Mucosa of descending colon (tissue), 3 donors: ENCODE measurements around the gene CAPN13. TPM values are rescaled to one million over a fixed set of nuclear protein-coding genes. Genes with fewer than 3 reads are reported as not detected.

Experiments
- ATAC-seq: fragments of 200-7000 bp; cut with Tn5 transposase; one replicate; pipeline ENCODE4 v1.9.1; 2020; ENCODE audit warnings: mild to moderate bottlenecking, moderate library complexity
- DNase-seq, 3 donors: peaks; one replicate each; pipeline ENCODE4 v3.0.0-alpha.2; 2020
- H3K36me3 ChIP-seq: fragments of 200-600 bp; one replicate; pipeline ENCODE4 v1.8.0; 2021; ENCODE audit warnings: low read depth, mild to moderate bottlenecking
- H3K4me1 ChIP-seq: fragments of 200-600 bp; one replicate; pipeline ENCODE4 v1.8.0; 2021; ENCODE audit warnings: low read depth, mild to moderate bottlenecking
- H3K4me3 ChIP-seq: fragments of 200-600 bp; one replicate; pipeline ENCODE4 v1.8.0; 2021; ENCODE audit warnings: mild to moderate bottlenecking
- H3K9me3 ChIP-seq: fragments of 200-600 bp; one replicate; pipeline ENCODE4 v1.8.0; 2021; ENCODE audit warnings: mild to moderate bottlenecking
- CTCF ChIP-seq: fragments of 200-600 bp; IDR thresholded peaks from one replicate; pipeline ENCODE4 v1.8.0; 2022; ENCODE audit warnings: antibody characterized with exemption, mild to moderate bottlenecking
- intact Hi-C, 2 donors: fragments of 100-400 bp; cut with DNase I in 1 of 2; cut with micrococcal nuclease in 1 of 2; formaldehyde crosslinking; loops; one replicate each; pipeline versions ENCODE4 v1.11.0 to v1.11.1; 2022; cut with DNase I, micrococcal nuclease
- total RNA-seq, 3 donors: library from RNA; stranded (reverse); fragmentation: NEBNext Ultra II Directional in 2 of 3; extraction: Animal tissue kit (Norgen Biotek cat#: 25700) in 2 of 3; gene quantifications; one replicate each; pipeline versions ENCODE4 v1.2.1 to v1.2.4, GENCODE V29; 2021 to 2023
- donor health status: DM: no; HTN: no; CAD: no; lungs with moderate emphysema.
- donor health status: DM: no; HTN: no; CAD: no.
- donor health status: DM: no; HTN: yes; CAD: no.

Gene CAPN13
- total RNA-seq, 3 donors from 2014 or later, result 36.7 to 88.6 (median 61.9) TPM

- no peak for TF ChIP-seq CTCF
- no peaks in the 10 kb centered on the region for H3K36me3 ChIP-seq
- no peaks in the 10 kb centered on the region for H3K9me3 ChIP-seq
- H3K4me1 ChIP-seq, result no peaks in the 10 kb centered on the region
- no peak overlapping the region for H3K4me3 ChIP-seq
- intact Hi-C loops, result no loop called here
- DNase-seq, result no peak
- no peak for ATAC-seq
These were observed 127.1 kb downstream of the CAPN13 start for GRCh38 chr2:30680121-30680520.

GRCh38 chr2:30679426-30680088, 127.7 kb downstream of the CAPN13 start:
- ATAC-seq (no peak), DNase-seq (no peak)
- Histone ChIP-seq H3K4me1 (no peaks in the 10 kb centered on the region), H3K4me3 (no peak overlapping the region), H3K36me3 (no peaks in the 10 kb centered on the region), H3K9me3 (no peaks in the 10 kb centered on the region)
- intact Hi-C loops, result no loop called here
- no peak for TF ChIP-seq CTCF

GRCh38 chr2:30678410-30679137, 128.7 kb downstream of the CAPN13 start:
- no peaks in the 10 kb centered on the region for H3K9me3 ChIP-seq
- no peak for TF ChIP-seq CTCF
- DNase-seq (no peak), ATAC-seq (no peak)
- H3K4me3 ChIP-seq, result no peak overlapping the region
- H3K4me1 ChIP-seq, result no peaks in the 10 kb centered on the region
- no peaks in the 10 kb centered on the region for H3K36me3 ChIP-seq
- intact Hi-C loops, result no loop called here

GRCh38 chr2:30677861-30678385, 129.3 kb downstream of the CAPN13 start:
- no peaks in the 10 kb centered on the region for H3K36me3 ChIP-seq
- no peak overlapping the region for H3K4me3 ChIP-seq
- H3K9me3 ChIP-seq, result no peaks in the 10 kb centered on the region
- TF ChIP-seq CTCF, result no peak
- intact Hi-C loops, result no loop called here
- no peaks in the 10 kb centered on the region for H3K4me1 ChIP-seq
- ATAC-seq (no peak), DNase-seq (no peak)

GRCh38 chr2:30677231-30677630, 130.0 kb downstream of the CAPN13 start:
- Histone ChIP-seq H3K9me3 (no peaks in the 10 kb centered on the region), H3K36me3 (no peaks in the 10 kb centered on the region), H3K4me1 (no peaks in the 10 kb centered on the region), H3K4me3 (no peak overlapping the region)
- DNase-seq (no peak), ATAC-seq (no peak)
- TF ChIP-seq CTCF, result no peak
- intact Hi-C loops, result no loop called here
